ENCODE results near the gene SPRN. TPM values are rescaled to one million over a fixed set of nuclear protein-coding genes. Genes with fewer than 3 reads are reported as not detected.

Gene SPRN
- total RNA-seq, 6 donors from 2014 or later = 0.20 TPM; not detected in 5

DNA sequence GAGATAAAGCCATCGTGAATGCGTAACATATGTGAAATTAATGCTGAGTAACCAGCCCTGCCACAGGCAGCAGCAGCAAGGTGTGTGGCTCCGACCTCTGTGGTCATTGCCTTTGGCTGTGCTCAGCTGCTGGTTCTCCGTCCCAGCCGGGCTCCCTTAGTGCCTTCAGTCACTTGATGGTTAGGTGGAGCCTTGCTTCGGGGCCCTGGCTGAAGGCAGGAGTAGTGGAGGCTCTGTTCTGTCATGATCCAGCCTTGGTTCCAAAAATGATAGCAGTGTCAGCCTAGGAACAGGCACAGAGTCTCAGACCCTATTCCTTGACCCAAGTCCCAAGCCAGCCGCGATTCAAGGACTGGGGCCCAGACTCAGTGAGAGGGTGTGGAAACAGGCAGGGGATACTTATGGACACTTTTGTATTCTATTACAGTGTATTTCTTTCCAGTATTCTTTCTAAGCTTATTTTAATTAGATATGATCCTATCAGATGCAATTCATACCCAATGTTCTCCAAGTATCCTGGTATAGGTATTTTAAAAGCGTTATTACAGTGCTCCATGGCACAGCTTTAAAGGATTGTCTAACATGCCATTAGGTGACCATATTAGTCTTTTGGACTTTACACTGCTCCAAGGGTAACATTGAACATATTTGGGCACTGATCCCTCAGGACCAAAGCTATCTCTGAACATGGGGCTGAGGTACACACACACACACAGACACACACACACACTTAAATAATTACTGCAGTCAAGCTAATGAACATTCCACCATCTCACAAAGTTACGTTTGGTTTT is 38.3 kb upstream of the SPRN start:
- no peak for TF ChIP-seq POLR2A (IDR thresholded peaks at IDR 0.05)
- no peak for TF ChIP-seq EP300 (IDR thresholded peaks at IDR 0.05)
- no peak for TF ChIP-seq POLR2AphosphoS5 (IDR thresholded peaks at IDR 0.05)
- TF ChIP-seq, protein P1, sequence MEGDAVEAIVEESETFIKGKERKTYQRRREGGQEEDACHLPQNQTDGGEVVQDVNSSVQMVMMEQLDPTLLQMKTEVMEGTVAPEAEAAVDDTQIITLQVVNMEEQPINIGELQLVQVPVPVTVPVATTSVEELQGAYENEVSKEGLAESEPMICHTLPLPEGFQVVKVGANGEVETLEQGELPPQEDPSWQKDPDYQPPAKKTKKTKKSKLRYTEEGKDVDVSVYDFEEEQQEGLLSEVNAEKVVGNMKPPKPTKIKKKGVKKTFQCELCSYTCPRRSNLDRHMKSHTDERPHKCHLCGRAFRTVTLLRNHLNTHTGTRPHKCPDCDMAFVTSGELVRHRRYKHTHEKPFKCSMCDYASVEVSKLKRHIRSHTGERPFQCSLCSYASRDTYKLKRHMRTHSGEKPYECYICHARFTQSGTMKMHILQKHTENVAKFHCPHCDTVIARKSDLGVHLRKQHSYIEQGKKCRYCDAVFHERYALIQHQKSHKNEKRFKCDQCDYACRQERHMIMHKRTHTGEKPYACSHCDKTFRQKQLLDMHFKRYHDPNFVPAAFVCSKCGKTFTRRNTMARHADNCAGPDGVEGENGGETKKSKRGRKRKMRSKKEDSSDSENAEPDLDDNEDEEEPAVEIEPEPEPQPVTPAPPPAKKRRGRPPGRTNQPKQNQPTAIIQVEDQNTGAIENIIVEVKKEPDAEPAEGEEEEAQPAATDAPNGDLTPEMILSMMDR (IDR thresholded peaks at IDR 0.05) = no peak
- ATAC-seq (ENCODE audit: low FRiP score in 2 of 2) (no peak), DNase-seq (no peak)
- H3K27me3 ChIP-seq = no peaks in the 10 kb centered on the region
- H3K36me3 ChIP-seq = no peaks in the 10 kb centered on the region
- H3K4me3 ChIP-seq = no peak overlapping the region
- WGBS, 2 donors = 92 to 93% methylated on average over 10 of the region's 10 CpGs
- no peak overlapping the region for H3K27ac ChIP-seq
- no peaks in the 10 kb centered on the region for H3K4me1 ChIP-seq
- H3K9me3 ChIP-seq = no peaks in the 10 kb centered on the region

DNA sequence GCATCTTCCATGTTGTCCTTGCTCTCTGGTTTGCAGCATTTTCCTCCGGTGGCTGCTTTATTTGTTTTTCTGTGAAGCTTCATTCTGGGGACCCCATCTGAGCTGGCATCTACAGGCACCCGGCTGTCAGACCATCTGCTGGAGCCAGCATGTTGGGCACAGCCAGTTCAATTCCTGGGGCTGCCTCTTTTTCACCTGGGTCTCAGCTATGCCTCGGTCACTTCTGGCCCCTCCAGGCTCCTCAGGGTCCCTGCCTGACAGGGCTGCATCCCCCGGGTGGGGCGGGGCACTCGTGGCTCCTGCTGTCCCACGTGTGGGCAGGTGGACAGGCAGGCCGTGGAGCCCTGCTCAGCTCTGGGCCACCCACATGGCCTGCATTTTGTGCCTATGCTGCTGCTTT is 37.4 kb upstream of the SPRN start:
- TF ChIP-seq, protein P1 (IDR thresholded peaks at IDR 0.05) = no peak
- TF ChIP-seq POLR2A (IDR thresholded peaks at IDR 0.05) (no peak), POLR2AphosphoS5 (IDR thresholded peaks at IDR 0.05) (no peak), EP300 (IDR thresholded peaks at IDR 0.05) (no peak)
- ATAC-seq (ENCODE audit: low FRiP score in 2 of 2) (no peak), DNase-seq (peak in 1 of 2 donors; percentile 70)
- no peaks in the 10 kb centered on the region for H3K9me3 ChIP-seq
- no peaks in the 10 kb centered on the region for H3K27me3 ChIP-seq
- no peak overlapping the region for H3K4me3 ChIP-seq
- 68 to 79% methylated on average over 7 to 8 of the region's 8 CpGs for WGBS, 2 donors
- no peaks in the 10 kb centered on the region for H3K4me1 ChIP-seq
- H3K36me3 ChIP-seq = no peaks in the 10 kb centered on the region
- no peak overlapping the region for H3K27ac ChIP-seq

DNA sequence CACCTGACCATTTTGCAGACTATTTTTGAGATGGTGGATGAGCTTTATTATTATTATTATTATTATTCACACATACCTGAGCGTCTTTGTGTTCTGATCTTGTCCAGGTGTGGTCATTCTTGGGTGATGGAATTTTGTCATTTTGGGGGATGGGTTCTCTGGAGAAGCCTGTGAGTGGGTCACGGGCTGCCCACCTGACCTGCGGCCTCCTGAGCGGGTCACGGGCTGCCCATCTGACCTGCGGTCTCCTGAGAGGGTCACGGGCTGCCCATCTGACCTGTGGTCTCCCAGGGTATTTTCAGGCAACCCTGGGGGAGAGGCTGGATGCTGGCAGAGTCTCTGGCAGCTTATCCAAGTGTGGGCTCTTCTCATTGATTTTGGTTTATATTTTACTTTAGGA is 36.6 kb upstream of the SPRN start:
- TF ChIP-seq, protein P1 (IDR thresholded peaks at IDR 0.05) = no peak
- TF ChIP-seq POLR2A (IDR thresholded peaks at IDR 0.05) (no peak), POLR2AphosphoS5 (IDR thresholded peaks at IDR 0.05) (no peak), EP300 (IDR thresholded peaks at IDR 0.05) (no peak)
- H3K27ac ChIP-seq = no peak overlapping the region
- peak in 1 of 2 donors; percentile 20 for DNase-seq
- H3K9me3 ChIP-seq = no peaks in the 10 kb centered on the region
- no peak overlapping the region for H3K4me3 ChIP-seq
- ATAC-seq (ENCODE audit: low FRiP score in 2 of 2) = no peak
- 89 to 93% methylated on average over 7 of the region's 7 CpGs for WGBS, 2 donors
- H3K36me3 ChIP-seq = no peaks in the 10 kb centered on the region
- H3K4me1 ChIP-seq = no peaks in the 10 kb centered on the region
- H3K27me3 ChIP-seq = no peaks in the 10 kb centered on the region

DNA sequence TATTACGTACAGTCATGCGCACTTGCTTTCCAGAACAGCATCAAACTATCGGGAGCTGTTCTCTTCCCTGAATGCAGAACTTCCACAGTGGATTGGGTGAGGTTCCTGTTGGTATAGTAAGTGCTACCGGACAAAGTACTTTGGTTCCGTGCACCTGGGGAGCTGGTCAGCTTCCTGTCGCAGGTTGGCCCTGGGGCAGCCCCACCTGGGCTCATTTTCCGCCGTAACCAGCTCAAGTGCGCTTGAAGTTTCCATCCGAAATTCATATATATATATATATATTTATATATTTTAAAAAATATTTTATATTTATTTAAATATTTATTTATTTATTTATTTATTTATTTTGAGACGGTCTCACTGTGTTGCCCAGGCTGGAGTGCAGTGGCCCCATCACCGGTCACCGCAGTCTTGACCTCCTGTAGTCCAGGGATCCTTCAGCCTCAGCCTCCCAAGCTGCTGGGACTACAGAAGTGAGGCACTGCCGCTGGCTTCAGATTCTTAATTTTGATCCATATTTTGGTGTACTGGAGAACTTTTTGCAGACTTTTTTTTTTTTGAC is 35.9 kb upstream of the SPRN start:
- TF ChIP-seq EP300 (IDR thresholded peaks at IDR 0.05) = no peak
- no peak for TF ChIP-seq POLR2A (IDR thresholded peaks at IDR 0.05)
- H3K36me3 ChIP-seq = no peaks in the 10 kb centered on the region
- DNase-seq = no peak

DNA sequence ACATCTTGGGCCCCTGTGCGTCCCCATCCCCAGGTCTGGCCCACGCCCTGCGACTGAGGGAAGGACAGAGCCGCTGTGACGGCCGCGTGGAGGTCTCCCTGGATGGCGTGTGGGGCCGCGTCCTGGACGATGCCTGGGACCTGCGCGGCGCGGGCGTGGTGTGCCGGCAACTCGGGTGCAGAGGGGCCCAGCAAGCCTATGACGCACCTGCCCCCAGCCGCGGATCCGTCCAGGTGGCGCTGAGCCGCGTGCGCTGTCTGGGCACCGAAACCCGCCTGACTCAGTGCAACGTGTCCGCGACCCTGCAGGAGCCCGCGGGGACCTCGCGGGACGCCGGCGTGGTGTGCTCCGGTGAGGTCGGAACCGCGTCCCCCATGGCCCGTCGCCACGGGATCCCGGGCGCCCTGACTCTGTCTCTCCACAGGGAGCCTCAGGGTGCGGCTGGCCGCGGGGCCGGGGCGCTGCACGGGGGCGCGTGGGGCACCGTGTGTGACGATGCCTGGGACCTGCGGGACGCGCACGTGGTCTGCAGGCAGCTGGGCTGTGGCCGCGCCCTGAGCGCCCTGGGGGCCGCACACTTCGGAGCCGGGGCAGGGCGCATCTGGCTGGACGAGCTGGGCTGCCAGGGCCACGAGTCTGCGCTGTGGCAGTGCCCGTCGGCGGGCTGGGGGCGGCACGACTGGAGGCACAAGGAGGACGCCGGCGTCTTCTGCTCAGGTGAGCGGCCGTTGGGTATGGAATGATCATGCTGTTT is 35.2 kb upstream of the SPRN start:
- Histone ChIP-seq H3K4me3 (no peak overlapping the region), H3K36me3 (no peaks in the 10 kb centered on the region), H3K27ac (no peak overlapping the region), H3K4me1 (no peaks in the 10 kb centered on the region), H3K9me3 (no peaks in the 10 kb centered on the region), H3K27me3 (no peaks in the 10 kb centered on the region)
- no peak for ATAC-seq (ENCODE audit: low FRiP score in 2 of 2)
- TF ChIP-seq EP300 (IDR thresholded peaks at IDR 0.05) = no peak
- TF ChIP-seq, protein P1 (IDR thresholded peaks at IDR 0.05) = no peak
- TF ChIP-seq POLR2A (IDR thresholded peaks at IDR 0.05) = no peak
- no peak for TF ChIP-seq POLR2AphosphoS5 (IDR thresholded peaks at IDR 0.05)
- 58 to 90% methylated on average over 19 to 59 of the region's 81 CpGs for WGBS, 2 donors
- peak in 1 of 2 donors; percentile 85 for DNase-seq

More for the DNA sequence above, 35.9 kb upstream of the SPRN start:
- Histone ChIP-seq H3K4me3 (no peak overlapping the region), H3K9me3 (no peaks in the 10 kb centered on the region), H3K27me3 (no peaks in the 10 kb centered on the region), H3K4me1 (no peaks in the 10 kb centered on the region), H3K27ac (no peak overlapping the region)
- ATAC-seq (ENCODE audit: low FRiP score in 2 of 2) = no peak
- WGBS, 2 donors = 93% methylated on average over 14 of the region's 14 CpGs

Measured in upper lobe of left lung (tissue), 6 donors.